Measurements from ENCODE around the gene MAMDC4.

GRCh38 chr9:136867917-136868316, 15.8 kb downstream of the MAMDC4 start:
- no peak for TF ChIP-seq CTCF (IDR thresholded peaks at IDR 0.05; ENCODE audit: borderline replicate concordance, extremely low read depth, low read length, poor library complexity, severe bottlenecking)
- no peak for TF ChIP-seq EZH2 (IDR thresholded peaks at IDR 0.05; ENCODE audit: borderline replicate concordance, low read depth, low read length, severe bottlenecking)

All from DND-41 (cell line).